GM21529 (cell line): Measurements from ENCODE around the gene MBNL1.

Experiments
- ATAC-seq: cut with Tn5 transposase; IDR thresholded peaks from one replicate; pipeline ENCODE4 v1.9.1; 2021; ENCODE audit not compliant: unreplicated experiment

MBNL1 gene

DNA sequence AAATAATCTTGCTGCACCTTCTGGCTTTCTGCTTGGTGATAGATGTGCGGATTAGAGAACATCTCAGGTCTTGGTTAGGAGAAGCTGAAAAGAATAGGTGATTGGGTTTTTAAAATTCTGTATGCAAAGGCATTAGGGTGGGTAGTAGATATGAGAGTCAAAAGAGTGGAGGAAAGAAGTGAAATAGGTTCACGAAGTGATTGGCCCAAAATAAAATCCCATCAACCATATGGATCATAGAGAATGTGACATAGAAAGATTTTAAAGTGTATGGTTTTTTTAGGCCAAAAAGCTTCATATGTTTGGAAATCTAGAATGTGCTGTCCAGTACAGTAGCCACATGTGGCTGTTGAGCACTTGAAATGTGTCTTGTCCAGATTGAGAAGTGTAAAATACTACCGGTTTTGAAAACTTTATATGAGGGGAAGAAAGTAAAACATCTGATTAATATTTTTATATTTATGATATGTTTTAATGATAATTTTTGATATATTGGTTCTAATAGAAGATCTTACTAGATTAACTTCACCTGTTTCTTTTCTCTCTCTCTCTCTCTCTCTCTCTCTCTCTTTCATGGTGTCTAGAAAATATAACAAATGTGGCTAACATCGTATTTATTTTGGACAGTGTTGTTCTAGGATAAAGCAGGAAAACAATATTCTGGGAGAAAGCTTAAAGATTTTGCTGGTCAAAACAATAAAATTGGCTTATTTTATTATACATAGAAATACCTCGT, 2.9 kb downstream of the MBNL1 start:
- ATAC-seq, result no peak

DNA sequence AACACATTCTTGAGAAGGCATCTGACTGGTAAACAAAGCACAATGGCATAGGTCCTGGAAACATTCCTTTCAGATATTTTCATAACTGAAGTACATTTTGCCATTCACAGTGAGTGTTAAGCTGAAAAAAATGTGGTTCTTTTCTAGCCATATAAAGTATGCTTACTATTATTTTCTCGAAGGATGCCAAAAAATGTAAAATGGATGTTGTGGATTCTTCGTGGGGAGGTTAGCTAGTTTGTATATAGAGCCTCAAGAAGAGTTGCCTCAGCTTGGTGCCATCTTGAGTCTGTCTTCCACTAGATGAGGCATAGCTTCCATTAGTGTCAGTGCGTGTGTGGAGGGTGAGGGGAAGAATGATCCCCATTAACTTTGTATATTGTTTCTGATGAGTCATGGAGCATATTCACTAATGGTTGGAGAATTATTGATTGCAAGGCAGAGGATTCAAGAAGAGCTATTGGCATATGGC, 4.1 kb downstream of the MBNL1 start:
- ATAC-seq, result no peak

DNA sequence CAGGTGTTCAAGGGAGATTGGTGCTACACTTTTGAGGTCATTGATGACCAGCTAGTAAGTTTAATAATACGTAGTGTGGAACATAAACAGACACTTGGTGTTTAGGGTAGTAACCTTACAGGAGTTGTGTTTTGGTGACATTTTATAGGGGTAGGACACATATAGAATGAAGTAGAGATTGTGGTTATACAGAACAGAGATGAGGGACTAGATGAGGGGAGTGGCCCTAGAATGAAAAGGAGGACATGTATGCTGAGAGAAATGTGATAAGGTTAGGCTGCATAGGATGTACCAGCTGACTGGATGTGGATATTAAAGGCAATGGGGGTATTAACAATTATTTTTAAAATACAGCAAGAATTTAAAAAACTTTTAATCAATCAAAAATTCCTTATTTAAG, 8.0 kb downstream of the MBNL1 start:
- ATAC-seq, result no peak

DNA sequence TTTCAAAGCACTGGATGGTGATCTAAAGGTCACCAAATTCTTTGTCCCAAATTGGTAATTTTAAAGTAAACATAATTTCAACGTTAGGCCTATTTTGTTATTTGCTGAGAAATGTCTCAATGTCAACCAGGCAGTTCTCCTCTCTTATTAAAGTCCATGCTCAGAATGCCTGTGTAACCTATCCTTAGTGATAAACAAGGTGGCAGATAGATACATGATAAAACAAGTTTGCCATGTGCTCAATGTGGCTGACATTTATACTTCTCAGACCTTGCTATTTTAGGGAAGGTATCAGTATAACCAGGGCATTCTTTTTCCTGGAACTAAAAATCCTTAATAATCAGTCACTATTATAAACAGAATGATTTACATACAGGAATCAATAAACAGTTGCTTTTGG, 8.5 kb downstream of the MBNL1 start:
- ATAC-seq, result no peak

DNA sequence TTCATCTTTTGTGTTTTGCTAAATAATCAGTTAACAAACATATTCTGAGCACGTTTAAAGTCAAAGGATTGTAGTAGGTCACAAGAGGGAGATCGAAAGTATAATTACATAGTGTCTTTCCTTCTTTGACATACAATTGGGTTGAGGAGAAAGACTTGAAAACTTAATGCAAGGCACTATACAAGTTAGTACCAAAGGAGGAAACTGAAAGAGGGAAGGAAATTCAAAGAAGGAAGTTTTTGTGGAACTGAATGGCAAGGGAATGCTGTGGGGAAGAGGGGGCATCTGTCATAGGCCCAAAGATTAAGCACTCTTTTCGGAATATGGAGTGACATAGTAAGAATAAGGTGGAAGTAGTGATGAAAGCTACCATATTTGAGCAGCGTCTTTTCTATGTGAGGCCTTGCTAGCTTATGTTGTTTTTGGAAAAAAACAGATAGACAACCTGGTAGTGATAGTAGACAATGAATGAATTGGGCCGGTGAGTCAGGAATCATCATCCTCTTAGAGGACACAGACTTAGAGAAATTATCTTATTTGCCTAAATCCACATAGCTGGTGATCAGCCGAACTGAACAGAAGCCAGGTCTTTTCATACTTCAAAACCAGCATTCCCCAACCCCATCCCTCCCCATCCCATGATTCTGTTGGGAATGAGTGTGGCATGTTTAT, 10.2 kb downstream of the MBNL1 start:
- ATAC-seq, result no peak

DNA sequence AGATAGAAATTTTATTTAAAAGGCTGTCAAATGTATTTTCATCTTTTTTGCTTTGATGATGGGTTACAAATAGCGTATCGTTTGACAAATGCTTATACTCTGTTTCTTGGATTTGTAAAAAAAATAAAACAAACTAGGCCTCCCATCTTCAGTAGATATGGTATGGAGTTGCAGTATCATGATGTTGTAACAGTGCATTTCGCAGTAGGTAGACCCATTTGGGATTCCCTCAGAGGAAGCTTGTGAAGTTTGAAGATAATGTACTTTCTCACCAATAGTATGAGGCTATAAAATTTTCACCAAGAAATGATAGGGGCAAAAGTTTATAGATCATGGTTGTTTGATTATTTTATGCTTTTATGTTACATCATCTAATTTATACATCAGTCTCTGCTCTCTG, 10.8 kb downstream of the MBNL1 start:
- ATAC-seq, result no peak

DNA sequence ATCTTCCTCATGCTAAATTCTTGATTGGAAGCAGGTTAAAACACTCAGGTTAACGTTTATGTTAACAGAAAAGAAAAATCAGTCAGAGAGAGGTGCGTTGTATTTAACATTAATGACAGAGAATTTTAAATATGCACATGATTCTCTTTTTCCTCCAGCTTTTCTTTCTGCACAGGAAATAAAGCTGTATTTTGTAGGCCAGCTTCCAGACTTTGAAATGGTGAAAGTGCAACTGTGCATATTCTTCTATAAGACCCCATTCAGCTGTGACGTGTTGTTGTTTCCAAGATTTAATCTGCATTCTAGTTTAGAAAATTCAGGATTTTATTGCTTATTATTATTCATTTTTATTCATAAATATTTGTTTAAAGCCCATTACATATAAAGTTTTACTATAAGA, 11.8 kb downstream of the MBNL1 start:
- ATAC-seq, result no peak

DNA sequence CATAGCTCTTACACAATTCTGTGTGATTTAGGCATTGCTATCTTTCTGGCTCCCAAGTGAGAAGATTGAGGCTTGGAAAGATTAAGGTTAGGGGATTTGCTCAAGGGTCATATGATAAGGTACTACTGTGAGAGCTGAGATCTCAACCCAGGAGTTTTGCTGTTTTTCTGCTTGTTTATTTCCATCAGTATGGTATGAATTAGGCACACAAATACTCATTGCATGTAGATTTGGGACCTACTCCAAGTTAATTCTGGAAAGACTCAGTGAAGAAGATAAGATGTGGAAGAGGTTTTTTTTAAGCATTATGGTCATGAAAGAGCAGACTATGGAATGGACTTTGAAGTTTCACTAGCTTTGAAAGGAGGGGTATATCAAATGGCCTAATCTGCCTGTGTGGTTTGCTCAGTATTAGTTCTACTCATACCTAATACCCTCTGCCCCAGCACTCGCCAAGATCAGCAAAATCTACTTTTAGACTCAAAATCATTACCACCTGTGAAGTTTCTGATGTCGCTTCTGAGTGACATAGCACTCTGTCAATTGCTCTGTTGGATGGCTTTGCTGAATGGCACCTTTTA, 12.5 kb downstream of the MBNL1 start:
- peak; percentile 76 for ATAC-seq

DNA sequence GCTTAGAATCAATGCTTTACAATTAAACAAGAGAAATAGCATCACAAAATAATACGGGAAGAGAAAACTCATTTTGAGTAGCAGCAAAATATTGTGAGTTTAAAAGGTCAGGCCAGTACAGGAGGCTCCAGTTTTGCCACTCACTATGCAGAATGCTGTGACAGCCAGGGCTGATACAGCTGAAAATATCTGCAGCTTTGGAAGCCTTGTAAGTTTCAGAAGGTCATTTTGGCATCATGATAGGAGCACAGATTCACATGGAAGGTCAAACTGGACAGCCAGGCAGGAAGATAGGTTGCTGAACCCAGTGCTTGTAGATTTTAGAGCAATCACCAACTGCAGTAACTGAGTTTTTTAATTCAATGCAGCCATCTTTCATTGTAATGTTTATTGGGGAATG, 14.1 kb downstream of the MBNL1 start:
- ATAC-seq, result no peak

DNA sequence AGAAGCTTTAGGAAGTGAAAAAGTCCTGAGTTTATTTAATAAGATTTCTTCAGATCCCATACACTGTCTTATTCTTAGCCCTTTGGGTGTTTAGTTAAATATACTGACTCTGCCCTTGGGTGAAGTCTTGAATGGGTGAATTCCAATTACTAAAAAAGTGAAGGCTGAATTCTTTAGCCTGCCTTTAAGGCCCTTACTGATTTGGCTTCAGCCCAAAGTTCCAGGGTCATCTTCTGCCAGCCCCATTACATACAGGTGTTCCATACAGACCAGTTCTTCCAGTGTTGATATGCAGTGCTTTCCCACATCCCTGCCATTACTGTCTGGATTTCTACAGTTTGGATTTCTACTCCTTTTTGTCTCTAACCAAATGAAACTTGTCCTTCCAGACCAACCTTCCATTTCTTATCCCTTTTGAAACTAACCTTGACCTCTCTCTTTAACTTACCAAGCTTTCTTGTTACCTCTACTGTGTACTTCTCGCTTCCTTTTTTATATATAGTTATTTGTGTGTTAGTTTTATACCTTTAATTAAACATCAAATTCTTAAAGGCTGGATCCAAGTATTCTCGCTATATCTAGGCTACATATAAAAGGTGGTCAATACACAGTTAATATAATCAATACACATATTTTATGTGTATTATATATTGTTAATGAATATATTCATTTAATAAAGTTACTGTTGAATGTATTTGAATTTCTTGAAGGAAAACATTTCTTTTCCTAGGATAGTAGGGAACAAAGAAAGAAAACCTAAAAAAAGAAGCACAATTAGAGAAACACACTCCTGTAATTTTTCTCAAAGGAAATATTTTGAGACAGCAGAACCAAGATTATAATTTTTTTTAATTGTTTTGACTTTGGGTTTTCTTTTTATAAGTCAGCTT, 15.0 kb downstream of the MBNL1 start:
- ATAC-seq, result no peak

DNA sequence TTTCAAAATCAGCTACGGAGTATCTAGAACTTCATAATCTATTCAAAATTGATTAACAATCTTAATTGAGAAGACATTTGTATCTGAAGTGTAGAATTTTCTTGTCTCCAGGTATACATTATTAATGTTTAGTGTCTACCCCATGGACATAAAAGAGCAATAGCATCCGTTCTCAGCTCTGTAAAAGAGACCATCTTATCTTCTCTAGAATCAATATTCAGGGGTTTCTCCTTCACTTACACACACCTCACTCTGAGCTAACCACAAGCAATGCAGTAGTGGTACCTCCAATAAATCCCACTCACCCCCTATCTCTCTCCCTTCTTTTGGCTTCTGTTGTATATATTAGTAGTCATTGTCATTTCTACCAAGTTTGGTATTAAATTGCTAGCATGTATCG, 16.2 kb downstream of the MBNL1 start:
- ATAC-seq, result no peak

DNA sequence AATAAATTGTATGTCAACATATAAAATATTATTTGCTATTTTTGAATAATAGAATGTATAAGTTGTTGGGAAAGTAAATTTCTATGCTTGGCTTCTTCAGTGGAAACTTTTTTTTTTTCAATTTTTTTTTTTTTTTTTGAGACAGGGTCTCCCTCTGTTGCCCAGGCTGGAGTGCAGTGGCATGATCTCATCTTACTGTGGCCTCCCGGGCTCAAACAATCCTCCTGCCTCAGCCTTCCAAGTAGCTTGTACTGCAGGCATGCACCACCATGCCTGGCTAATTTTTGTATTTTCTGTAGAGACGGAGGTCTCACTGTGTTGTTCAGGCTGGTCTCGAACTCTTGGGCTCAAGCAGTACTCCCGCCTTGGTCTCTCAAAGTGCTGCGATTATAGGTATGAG, 16.8 kb downstream of the MBNL1 start:
- no peak for ATAC-seq

DNA sequence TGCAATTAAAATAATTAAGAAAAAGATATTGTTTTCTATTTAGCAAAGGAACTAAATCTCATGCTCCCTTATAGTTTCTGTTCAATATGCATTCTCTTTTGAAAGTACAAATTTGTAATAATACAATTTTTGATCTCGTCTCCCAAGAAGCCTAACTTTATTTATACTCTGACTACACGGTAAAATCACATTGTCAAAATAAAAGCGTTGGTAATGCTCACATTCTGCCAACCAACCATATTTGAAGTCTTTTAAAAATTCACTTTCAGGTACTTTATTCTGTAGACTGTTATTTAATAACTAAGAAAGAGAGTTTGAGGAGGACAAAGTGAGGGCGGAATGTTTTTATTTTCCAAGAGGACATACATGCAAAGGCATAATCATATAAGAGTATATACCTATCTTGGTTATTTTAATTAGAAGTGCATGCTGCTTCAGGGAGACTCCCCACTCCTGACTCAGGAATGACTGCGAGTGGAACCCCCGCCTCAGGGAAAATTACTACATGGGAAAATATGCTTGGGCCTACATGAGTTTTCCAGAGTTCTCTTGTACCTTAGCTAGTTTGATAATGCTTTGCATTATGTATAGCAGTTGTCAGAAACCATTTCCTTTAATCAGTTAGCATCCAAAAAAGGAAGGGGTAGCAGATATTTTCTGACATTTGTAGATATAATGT, 19.3 kb downstream of the MBNL1 start:
- ATAC-seq, result no peak

DNA sequence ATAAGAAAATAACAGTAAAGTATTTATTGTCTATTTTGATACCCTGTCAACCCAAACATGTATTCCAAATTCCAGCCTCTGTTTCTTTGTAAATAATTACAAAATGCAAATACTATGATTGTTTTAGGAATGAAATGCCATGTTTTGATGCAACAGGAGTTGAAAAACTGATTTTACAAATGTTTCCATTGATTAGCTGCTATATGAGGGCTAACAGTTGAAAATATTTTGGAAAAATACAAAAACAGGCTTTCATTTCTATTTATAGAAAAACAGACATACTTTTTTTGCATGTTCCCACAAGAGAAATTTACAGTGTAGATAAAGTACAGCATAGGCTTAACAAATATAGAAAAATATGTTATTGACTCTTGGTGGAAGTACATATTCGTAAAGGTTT, 20.0 kb downstream of the MBNL1 start:
- no peak for ATAC-seq

DNA sequence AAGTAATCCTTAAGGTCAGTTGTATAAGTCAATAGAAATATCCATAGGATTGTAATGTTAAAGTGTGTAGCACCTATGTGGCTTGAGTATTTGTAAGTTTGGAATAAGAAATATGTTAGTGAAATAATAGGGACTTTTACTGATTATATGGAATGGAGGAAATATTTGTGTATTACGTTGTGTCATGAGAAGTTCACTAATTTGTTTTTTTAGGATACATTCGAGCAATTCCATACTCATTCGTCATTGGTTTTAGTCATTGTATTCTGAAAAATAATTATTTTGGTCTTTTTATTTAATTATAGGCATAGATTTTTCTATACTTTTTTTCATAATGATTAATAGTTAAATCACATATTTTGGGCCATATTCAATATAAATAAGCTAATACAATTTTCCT, 21.0 kb downstream of the MBNL1 start:
- ATAC-seq, result no peak

DNA sequence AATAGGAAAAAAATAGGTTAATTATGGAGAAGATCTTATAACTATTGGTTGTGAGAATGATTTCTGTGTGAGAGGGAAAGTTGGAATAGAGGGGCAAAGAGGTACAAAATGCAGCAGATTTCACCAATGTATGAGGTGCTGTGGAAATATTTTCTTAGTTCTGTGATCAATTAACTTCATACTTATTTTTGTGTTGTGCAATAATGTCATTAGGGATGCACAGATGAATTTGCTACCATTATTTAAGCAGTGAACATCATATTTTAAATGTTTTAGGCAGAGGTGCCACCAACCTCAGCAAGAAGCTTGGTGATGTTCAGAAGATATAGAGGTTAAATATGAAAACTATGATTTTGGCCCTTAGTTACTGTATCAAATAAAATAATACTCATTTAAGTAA, 21.6 kb downstream of the MBNL1 start:
- ATAC-seq, result no peak

DNA sequence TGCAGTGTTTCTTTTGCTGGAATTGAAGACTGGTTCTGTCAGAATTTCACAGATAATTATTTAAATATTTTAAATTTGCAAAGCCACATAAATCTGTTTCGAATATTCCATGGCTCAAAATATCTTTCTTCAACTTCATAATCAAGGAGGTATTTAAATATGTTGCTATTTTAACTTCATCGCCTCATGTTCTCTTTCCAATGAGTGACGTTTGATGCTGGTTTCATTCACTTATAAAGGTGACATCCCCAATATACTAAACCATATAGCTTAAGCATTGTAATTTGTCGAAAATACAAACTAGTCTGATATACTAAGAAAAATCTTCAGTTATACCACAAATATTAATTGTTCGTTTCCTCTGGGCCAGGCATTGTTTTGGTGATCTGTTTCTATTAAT, 22.5 kb downstream of the MBNL1 start:
- no peak for ATAC-seq

DNA sequence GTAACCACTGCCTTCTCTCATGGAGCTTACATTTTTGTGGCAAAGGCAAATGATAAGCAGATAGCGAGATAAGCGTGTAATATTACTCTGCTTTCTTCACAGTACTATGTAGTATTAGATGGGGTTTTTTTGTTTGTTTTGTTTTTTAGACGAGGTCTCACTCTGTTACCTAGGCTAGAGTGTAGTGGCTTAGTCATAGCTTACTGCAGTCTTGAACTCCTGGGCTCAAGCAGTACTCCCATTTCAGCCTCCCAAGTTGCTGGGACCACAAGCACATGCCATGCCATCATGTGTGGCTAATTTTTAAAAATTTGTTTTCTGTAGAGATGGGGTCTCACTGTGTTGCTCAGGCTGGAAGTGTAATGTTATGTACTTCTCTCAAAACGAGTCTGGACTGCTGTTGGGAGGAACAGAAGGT, 22.9 kb downstream of the MBNL1 start:
- no peak for ATAC-seq

DNA sequence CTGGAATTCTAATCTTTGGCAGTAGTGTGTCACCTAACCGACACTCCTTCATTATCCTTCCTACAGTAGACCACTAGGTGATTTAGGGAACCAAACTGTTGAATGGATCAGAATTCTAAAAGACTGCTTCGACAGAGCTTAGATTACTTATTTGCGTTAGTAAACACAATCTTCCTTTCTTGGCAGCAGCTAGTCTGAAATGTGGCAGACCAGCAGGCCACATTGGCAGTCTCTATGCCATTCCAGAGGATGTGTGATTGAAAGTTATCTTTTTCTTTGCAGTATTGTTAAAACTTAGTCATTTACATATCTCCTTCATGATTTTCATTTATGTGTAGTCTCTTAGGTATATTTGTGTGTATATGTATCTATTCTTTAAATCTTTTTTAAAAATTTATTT, 23.6 kb downstream of the MBNL1 start:
- ATAC-seq, result no peak

DNA sequence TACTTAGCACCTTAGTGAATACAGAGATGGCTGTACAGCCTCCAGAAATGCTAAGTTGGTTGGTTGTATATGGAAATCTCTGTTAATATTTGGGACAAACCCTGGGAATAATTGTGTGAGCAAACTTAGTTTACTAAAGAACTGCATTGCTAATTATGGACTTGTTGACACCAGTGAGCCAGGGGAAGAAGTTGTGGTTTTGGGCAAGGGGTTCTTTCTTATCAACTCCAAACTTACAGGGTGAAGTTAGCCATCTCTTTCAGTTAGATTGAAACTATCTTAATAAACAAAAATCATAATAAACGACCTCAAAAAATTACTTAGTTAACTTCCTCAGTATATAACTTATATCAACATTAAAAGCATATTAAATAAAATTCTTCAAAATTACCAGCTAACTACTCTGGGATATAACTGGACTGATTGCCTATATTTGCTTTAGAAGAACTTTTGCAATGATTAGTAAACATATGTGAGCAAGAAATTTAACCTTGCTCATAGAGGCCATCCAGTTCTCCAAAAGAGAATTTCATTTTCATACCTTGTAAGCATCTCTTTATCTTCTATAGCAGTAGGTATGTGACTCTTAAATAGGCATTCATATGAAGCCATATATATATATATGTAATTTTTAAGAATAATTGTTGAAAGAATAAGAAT, 24.7 kb downstream of the MBNL1 start:
- no peak for ATAC-seq
